IPS-15b (cell line): ENCODE results near the gene WDR33.
"Not testable (repeated sequence)": the region's sequence is repeated elsewhere in the genome, so short reads cannot be mapped to it uniquely, and the experiment has no call there.

Source experiments
- H3K27me3 ChIP-seq: one replicate; pipeline ENCODE4 v1.6.1; 2013; ENCODE audit warnings: low read length; ENCODE audit not compliant: control insufficient read depth, insufficient read depth
- H3K36me3 ChIP-seq: one replicate; pipeline ENCODE4 v1.6.1; 2013; ENCODE audit warnings: low read length; ENCODE audit not compliant: control insufficient read depth, insufficient read depth
- H3K4me1 ChIP-seq: one replicate; pipeline ENCODE4 v1.6.1; 2013; ENCODE audit warnings: mild to moderate bottlenecking, low read length; ENCODE audit not compliant: control insufficient read depth, insufficient read depth
- H3K4me3 ChIP-seq: one replicate; pipeline ENCODE4 v1.5.1; 2013; ENCODE audit warnings: low read depth, low read length
- H3K9ac ChIP-seq: one replicate; pipeline ENCODE4 v1.6.1; 2013; ENCODE audit warnings: low read depth, mild to moderate bottlenecking, low read length
- H3K9me3 ChIP-seq: one replicate; pipeline ENCODE4 v1.6.1; 2013; ENCODE audit warnings: mild to moderate bottlenecking, low read length; ENCODE audit not compliant: control insufficient read depth, insufficient read depth

The WDR33 gene

DNA sequence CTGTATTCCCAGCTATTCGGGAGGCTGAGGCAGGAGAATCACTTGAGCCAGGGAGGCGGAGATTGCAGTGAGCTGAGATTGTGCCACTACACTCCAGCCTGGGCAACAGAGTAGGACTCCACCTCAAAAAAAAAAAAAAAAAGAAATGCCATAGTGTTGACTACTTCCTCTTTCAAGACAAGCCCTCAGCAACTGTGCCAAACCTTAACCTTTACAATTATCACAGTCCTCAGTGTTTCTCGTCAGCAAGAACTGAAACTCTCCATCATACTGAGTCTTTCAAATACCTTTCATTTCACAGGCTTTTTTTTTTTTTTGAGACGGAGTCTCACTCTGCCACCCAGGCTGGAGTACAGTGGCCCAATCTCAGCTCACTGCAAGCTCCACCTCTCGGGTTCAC, 61.4 kb downstream of the WDR33 start:
- H3K27me3 ChIP-seq, H3K9ac ChIP-seq, H3K9me3 ChIP-seq, H3K36me3 ChIP-seq, H3K4me1 ChIP-seq, H3K4me3 ChIP-seq: not testable (repeated sequence)

DNA sequence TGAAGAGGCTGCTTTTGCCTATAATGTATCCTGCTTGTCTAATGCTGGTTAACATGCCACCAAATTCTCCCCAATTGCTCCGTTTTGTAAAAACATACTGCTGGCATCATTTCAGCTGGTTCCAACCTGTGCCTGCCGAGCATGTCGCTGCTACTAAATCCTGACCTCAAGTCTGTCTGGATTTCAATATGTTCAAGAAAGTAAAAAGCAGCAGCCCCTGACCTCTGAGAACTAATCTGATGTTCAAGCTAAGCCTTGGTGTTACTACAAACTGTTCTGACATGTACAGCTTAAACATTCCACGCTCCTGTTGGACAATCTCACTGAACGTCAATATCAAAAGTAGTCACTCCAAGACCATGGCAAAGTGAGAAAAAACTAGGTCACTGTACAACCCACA, 63.4 kb downstream of the WDR33 start:
- Histone ChIP-seq H3K9me3 (no peaks in the 10 kb centered on the region), H3K36me3 (no peaks in the 10 kb centered on the region), H3K27me3 (no peaks in the 10 kb centered on the region), H3K4me1 (no peaks in the 10 kb centered on the region), H3K9ac (no peak overlapping the region), H3K4me3 (no peak overlapping the region)

DNA sequence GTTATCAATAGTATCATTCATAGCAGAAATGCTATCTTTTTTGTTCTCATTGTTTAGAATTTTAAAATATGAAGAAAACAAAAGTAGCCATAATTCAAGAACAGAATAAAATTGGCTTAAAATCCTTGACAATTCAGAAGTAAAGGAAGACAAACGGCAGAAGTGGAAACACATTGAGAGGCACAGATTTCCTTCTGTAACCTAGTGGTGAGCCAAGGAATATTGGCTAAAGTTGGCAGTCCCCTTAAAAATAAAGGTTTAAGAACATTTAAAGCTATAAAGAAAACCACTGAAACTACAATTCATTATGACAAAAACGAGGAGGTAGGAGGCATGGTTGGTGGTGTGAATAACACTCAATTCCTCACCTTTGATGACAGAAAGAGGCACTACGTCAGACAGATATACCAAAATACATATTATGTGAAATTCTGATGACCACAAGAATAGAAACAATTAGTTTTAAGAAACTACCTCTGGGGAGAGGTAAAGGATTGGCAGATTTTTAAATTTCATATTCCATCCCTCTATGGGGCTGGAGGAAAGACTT, 67.4 kb downstream of the WDR33 start:
- no peaks in the 10 kb centered on the region for H3K36me3 ChIP-seq
- no peak overlapping the region for H3K9ac ChIP-seq
- H3K4me1 ChIP-seq, result no peaks in the 10 kb centered on the region
- no peaks in the 10 kb centered on the region for H3K27me3 ChIP-seq
- H3K4me3 ChIP-seq, result no peak overlapping the region
- no peaks in the 10 kb centered on the region for H3K9me3 ChIP-seq

DNA sequence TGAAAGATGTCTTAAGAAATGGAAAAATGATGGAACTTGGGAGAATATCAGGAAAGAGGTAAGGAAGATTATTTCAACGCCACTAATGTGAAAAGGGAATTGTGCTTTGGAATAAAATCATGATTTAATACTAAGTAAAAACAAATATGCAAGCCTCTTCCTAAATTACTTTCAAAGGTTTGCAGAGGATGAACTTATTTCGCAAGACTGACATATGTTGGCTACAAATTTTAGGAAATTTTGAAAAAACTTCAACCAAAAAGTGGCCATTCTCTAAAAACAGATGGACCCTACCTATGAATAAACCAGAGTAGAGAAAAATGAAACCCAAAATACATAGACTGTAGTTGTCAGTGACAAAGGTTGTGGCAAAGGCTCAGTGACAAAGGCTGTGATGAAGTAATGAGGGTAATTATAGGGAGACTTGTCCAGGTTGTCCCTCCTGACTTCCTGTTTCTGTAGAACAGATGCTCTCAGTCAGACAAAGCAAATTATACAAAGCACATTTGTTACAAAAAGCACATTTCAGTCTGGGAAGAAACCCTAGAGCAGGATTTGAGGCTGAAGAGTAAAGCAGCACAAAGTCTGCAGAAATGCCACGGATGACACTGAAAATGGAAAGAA, 70.2 kb downstream of the WDR33 start:
- Histone ChIP-seq H3K4me1 (no peaks in the 10 kb centered on the region), H3K36me3 (no peaks in the 10 kb centered on the region), H3K9me3 (no peaks in the 10 kb centered on the region), H3K9ac (no peak overlapping the region), H3K4me3 (no peak overlapping the region), H3K27me3 (no peaks in the 10 kb centered on the region)

DNA sequence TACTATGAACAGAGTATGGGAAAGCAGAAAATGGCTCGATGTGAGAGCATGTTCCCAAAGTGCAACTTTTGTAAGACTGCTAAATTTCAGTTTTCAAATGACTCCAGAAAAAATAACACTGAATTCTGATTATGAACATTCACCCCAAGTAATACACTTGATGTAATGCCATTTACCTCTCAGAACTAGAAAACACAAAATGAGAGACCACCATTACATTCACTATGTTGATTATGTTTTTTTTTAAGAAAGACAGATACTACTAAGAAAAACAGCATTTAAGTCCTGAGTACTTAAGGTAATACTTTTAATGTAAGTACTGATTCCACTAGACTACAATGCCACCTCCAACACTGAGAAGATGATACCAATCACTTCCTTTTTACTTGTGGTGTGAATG, 71.2 kb downstream of the WDR33 start:
- H3K4me3 ChIP-seq, result no peak overlapping the region
- no peaks in the 10 kb centered on the region for H3K36me3 ChIP-seq
- no peaks in the 10 kb centered on the region for H3K4me1 ChIP-seq
- no peaks in the 10 kb centered on the region for H3K9me3 ChIP-seq
- no peak overlapping the region for H3K9ac ChIP-seq
- H3K27me3 ChIP-seq, result no peaks in the 10 kb centered on the region

DNA sequence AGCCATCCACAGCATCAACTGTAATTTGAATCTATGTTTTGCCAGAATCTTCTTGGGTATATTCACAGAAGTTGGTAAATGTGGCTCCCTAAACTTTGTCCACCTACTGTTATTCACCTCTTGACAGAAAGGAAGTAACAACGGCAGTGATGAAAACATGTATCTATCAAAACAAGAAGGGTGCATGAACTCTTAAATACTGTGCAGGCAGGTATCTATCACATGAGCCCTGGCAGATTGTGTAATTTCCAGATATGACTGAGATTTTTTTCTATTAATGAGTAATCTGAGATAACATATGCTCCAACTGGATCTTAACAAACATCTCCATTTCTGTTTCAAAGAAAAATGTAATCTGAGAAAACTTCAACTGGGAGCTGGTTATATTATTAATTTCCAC, 73.1 kb downstream of the WDR33 start:
- Histone ChIP-seq H3K36me3 (no peaks in the 10 kb centered on the region), H3K9ac (no peak overlapping the region), H3K27me3 (no peaks in the 10 kb centered on the region), H3K4me1 (no peaks in the 10 kb centered on the region), H3K4me3 (no peak overlapping the region), H3K9me3 (no peaks in the 10 kb centered on the region)

DNA sequence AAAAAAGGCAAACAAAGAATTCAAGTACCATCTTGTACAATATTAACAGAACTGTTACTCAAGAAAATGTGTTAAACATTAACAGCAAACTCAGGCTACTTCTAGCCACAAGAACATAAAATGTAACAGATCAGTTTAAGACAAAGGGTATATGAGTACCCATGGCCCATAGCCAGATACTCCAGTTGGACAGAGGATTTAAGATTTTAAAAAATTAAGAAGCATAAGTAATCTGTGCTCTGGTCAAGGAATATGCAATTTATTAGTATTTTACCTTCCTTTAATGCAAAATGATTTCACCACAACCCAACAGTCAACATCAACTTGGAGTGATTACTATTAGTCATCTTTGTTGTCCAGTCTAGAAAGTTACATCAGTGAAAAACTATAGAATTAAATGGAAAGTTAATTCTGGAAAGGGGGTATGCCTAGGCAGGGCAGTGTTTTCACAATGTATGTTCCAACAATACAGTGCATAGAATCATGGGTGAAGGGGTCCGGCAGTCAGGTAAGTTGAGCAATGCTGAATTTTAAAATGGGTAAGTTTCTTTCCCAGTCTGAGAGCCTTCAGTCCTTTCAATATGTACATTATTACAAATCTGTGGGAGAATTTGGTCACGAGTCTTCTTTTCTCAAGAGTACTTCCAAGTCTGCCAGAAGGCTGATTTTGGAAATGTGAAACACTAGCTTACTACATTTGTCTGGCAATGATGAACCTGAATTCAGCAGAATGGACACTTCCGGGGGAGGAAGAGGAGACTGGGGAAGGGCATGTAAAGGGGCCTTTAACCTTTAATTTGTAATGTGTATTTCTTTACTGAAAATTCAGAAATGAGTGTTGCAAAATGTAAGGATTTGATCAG, 75.2 kb downstream of the WDR33 start:
- H3K36me3 ChIP-seq, result no peaks in the 10 kb centered on the region

DNA sequence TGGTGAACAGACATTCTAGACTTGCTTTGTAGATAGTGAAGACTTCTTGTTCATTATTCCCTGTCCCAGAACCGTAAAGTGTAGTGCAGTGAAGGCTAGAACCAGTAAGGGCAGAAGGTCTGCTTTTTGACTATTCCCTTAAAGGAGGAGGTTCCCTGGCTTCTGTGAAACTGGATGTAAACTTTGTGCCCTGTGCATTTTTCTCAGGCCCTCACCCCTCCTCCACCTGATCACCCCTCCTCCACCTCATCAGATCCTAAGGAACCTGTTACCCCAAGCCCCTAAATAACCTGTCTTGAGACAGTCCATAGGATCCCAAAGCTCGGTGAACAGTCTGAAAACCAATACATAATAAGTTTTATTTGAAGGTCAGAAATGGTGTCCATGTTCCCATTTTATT, 75.9 kb downstream of the WDR33 start:
- H3K36me3 ChIP-seq, result no peaks in the 10 kb centered on the region
- H3K27me3 ChIP-seq, result no peaks in the 10 kb centered on the region
- no peak overlapping the region for H3K4me3 ChIP-seq
- no peaks in the 10 kb centered on the region for H3K4me1 ChIP-seq
- H3K9me3 ChIP-seq, result no peaks in the 10 kb centered on the region
- H3K9ac ChIP-seq, result no peak overlapping the region

More for the DNA sequence above, 75.2 kb downstream of the WDR33 start:
- Histone ChIP-seq H3K9ac (no peak overlapping the region), H3K4me3 (no peak overlapping the region), H3K4me1 (no peaks in the 10 kb centered on the region), H3K9me3 (no peaks in the 10 kb centered on the region), H3K27me3 (no peaks in the 10 kb centered on the region)

DNA sequence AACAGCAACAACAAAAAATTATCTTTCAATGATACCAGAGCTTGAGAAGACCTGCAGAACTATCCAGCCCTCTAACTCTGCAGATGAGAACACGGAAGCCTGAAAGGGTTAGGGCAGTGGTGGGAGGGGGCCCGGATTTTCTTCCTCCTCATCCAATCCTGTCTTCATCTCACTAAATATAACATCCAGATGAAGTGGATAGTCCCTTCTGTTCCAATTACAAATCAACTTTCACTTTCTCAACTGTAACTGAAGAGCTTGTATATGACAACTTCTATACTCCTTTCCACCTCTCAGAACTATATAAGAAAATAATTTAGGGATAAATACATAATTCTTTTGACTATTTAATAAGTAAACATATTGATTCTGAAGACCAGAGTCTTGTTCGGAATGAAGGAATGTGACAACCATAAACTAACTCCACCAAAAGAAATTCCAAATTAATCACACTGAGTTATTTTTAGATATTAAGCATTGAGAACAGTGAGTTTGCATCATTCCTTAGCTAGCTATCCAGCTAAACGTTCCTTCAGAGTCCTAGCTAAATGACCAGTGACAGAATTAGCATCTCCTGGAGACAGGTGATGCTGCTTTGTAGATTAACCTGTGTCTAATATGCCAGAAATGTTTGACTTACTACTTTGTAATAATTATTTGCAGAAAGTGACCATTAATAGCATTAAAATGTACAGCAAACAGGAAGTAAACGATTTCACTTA, 77.0 kb downstream of the WDR33 start:
- H3K9me3 ChIP-seq, result no peaks in the 10 kb centered on the region
- no peaks in the 10 kb centered on the region for H3K36me3 ChIP-seq
- H3K27me3 ChIP-seq, result no peaks in the 10 kb centered on the region
- H3K4me1 ChIP-seq, result no peaks in the 10 kb centered on the region
- H3K4me3 ChIP-seq, result no peak overlapping the region
- no peak overlapping the region for H3K9ac ChIP-seq

DNA sequence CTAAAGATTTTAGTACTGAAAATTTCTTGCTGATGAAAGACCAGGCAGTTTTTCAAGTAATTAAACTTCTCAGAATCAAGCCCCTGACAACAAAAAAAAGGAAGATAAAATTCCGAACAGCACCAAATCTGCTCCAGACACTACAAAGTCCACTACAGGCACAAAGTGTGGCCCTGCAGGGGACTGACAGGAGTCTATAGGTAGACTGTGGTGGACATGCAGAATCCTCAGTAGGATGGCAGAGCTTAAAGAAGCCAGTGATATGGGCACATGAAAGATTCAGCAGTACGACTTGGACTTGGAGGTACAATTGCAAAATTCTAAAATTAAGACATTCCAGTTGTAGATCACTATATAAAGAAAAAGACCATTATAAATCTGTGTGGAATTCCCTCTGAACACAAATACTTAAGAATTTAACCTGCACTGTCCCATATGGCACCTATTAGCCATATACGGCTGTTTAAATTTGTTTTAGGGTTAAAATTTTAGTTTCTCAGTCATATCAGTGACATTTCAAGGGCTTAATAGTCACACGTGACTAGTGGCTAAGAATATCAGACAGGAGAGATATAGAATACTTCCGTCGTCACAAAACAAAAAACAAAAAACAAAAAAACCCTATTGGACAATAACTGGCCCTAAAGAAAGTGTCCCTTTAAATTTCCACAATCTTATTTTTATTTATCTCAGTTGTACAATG, 77.7 kb downstream of the WDR33 start:
- no peaks in the 10 kb centered on the region for H3K36me3 ChIP-seq
- H3K4me1 ChIP-seq, result no peaks in the 10 kb centered on the region
- no peak overlapping the region for H3K9ac ChIP-seq
- H3K4me3 ChIP-seq, result no peak overlapping the region
- H3K9me3 ChIP-seq, result no peaks in the 10 kb centered on the region
- no peaks in the 10 kb centered on the region for H3K27me3 ChIP-seq

DNA sequence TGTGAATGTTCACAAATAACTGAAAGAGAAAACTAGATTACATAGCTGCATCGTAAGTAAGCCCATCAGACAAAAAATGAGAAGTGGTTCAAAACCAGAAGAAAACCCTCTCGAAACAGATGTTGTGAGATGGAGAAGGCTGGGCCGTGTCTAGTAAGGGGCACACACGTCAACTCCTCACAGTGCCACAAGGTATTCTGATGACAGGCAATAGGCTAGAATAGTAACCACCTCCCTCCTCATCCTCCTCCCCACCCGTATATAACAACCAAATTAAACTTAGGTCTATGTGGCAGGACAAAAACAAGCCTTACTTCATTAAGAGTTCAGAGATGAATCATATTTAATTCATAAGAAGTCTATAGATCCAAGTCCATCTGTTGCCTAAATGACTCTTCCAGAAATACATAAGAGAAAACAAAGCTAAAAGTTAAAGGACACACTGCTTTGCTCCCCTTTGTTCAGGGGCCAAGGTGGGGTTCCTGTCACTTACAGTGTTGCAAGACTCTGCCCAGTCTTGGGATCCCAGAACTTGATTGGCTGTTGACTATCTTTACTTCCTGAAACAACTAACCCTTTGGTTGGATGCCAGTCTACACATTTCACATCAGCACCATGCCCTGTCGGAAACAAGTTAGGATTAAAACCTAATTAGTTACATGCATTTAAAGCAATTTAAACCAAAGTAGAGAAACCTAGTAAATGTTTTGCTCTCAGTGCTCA, 84.7 kb downstream of the WDR33 start:
- Histone ChIP-seq H3K9ac (no peak overlapping the region), H3K9me3 (no peaks in the 10 kb centered on the region), H3K4me1 (no peaks in the 10 kb centered on the region), H3K27me3 (no peaks in the 10 kb centered on the region), H3K36me3 (peaks cover 16% of the 10 kb centered on the region), H3K4me3 (no peak overlapping the region)
